ENCODE measurements around the gene GALNT10. TPM values are rescaled to one million over a fixed set of nuclear protein-coding genes. Genes with fewer than 3 reads are reported as not detected.

Gene GALNT10
- total RNA-seq, 2 donors from 2014 or later: 25.2 to 30.6 TPM

- no peak for DNase-seq (ENCODE audit: low spot score)
- intact Hi-C loops (cut with DNase I): no loop called here
Observed at GRCh38 chr5:154430961-154431630, 240.6 kb downstream of the GALNT10 start.

GRCh38 chr5:154435226-154435625 lies 244.7 kb downstream of the GALNT10 start:
- intact Hi-C loops (cut with DNase I): no loop called here
- no peak for DNase-seq (ENCODE audit: low spot score)

- DNase-seq (ENCODE audit: low spot score): no peak
- intact Hi-C loops (cut with DNase I): no loop called here
Observed at GRCh38 chr5:154437281-154437965, 246.9 kb downstream of the GALNT10 start.

- no peak for DNase-seq (ENCODE audit: low spot score)
- intact Hi-C loops (cut with DNase I): no loop called here
Observed at GRCh38 chr5:154440540-154440939, 250.0 kb downstream of the GALNT10 start.

- intact Hi-C loops (cut with DNase I): no loop called here
- no peak for DNase-seq (ENCODE audit: low spot score)
Observed at GRCh38 chr5:154442801-154443200, 252.3 kb downstream of the GALNT10 start.

- no peak for DNase-seq (ENCODE audit: low spot score)
- intact Hi-C loops (cut with DNase I): no loop called here
Observed at GRCh38 chr5:154444556-154445421, 254.3 kb downstream of the GALNT10 start.

GRCh38 chr5:154445422-154446194 lies 255.1 kb downstream of the GALNT10 start, which contains the start of gene SAP30L:
Gene SAP30L, plus strand, starts transcription at chr5:154445997. Its CDS starts 608 bp downstream, at chr5:154446605.
- intact Hi-C loops (cut with DNase I): no loop called here
- DNase-seq (ENCODE audit: low spot score): peak; percentile 98

- intact Hi-C loops (cut with DNase I): no loop called here
Observed at GRCh38 chr5:154446195-154447088, 255.9 kb downstream of the GALNT10 start.

GRCh38 chr5:154447089-154447725 lies 256.7 kb downstream of the GALNT10 start:
- intact Hi-C loops (cut with DNase I): no loop called here
- DNase-seq (ENCODE audit: low spot score): no peak

More at GRCh38 chr5:154446195-154447088, 255.9 kb downstream of the GALNT10 start:
- DNase-seq (ENCODE audit: low spot score): peak; percentile 89

- intact Hi-C loops (cut with DNase I): no loop called here
- DNase-seq (ENCODE audit: low spot score): no peak
Observed at GRCh38 chr5:154449786-154450185, 259.3 kb downstream of the GALNT10 start.

GRCh38 chr5:154451957-154452356 lies 261.4 kb downstream of the GALNT10 start:
- intact Hi-C loops (cut with DNase I): no loop called here
- no peak for DNase-seq (ENCODE audit: low spot score)

- intact Hi-C loops (cut with DNase I): no loop called here
- no peak for DNase-seq (ENCODE audit: low spot score)
Observed at GRCh38 chr5:154455585-154455984, 265.1 kb downstream of the GALNT10 start.

- intact Hi-C loops (cut with DNase I): no loop called here
- no peak for DNase-seq (ENCODE audit: low spot score)
Observed at GRCh38 chr5:154456540-154456939, 266.0 kb downstream of the GALNT10 start.

GRCh38 chr5:154459015-154459414 lies 268.5 kb downstream of the GALNT10 start:
- intact Hi-C loops (cut with DNase I): no loop called here
- DNase-seq (ENCODE audit: low spot score): no peak

GRCh38 chr5:154460172-154460571 lies 269.6 kb downstream of the GALNT10 start:
- intact Hi-C loops (cut with DNase I): no loop called here
- DNase-seq (ENCODE audit: low spot score): peak; percentile 44

- intact Hi-C loops (cut with DNase I): no loop called here
- DNase-seq (ENCODE audit: low spot score): peak; percentile 25
Observed at GRCh38 chr5:154461531-154461930, 271.0 kb downstream of the GALNT10 start.

GRCh38 chr5:154464438-154464837 lies 273.9 kb downstream of the GALNT10 start:
- DNase-seq (ENCODE audit: low spot score): peak; percentile 15
- intact Hi-C loops (cut with DNase I): no loop called here

GRCh38 chr5:154465169-154465568 lies 274.6 kb downstream of the GALNT10 start:
- intact Hi-C loops (cut with DNase I): loop anchor here in 1 of 2 donors (5.0 kb wide), 1 partner anchor 142 kb away; no protein-coding TSS in a partner anchor
- DNase-seq (ENCODE audit: low spot score): no peak
